T-helper 1 cell (primary cell): ENCODE results near the gene STRIT1.
"Not testable (repeated sequence)": the region's sequence is repeated elsewhere in the genome, so short reads cannot be mapped to it uniquely, and the experiment has no call there.

Experiments
- DNase-seq, 5 donors: peaks; one replicate each; pipeline ENCODE4 v3.0.0-alpha.2; 2012 to 2020

Gene STRIT1

GRCh38 chr3:155312781-155313180 is 19.3 kb upstream of the STRIT1 start:
- no peak for DNase-seq

- DNase-seq, result no peak
Measured at GRCh38 chr3:155309581-155309980, 16.1 kb upstream of the STRIT1 start.

- no peak for DNase-seq
Measured at GRCh38 chr3:155308831-155309230, 15.3 kb upstream of the STRIT1 start.

GRCh38 chr3:155307183-155307582 is 13.7 kb upstream of the STRIT1 start:
- no peak for DNase-seq

GRCh38 chr3:155304394-155304793 is 10.9 kb upstream of the STRIT1 start:
- DNase-seq, result no peak

GRCh38 chr3:155303540-155304097 is 10.1 kb upstream of the STRIT1 start:
- DNase-seq, result no peak

- no peak for DNase-seq
Measured at GRCh38 chr3:155302891-155303290, 9.4 kb upstream of the STRIT1 start.

GRCh38 chr3:155302481-155302880 is 9.0 kb upstream of the STRIT1 start:
- DNase-seq, result no peak

GRCh38 chr3:155297100-155297499 is 3.6 kb upstream of the STRIT1 start:
- no peak for DNase-seq

- no peak for DNase-seq
Measured at GRCh38 chr3:155296413-155296812, 2.9 kb upstream of the STRIT1 start.

GRCh38 chr3:155292693-155293092 is 790 bp downstream of the STRIT1 start:
- no peak for DNase-seq

GRCh38 chr3:155292133-155292532 is 1.4 kb downstream of the STRIT1 start:
- DNase-seq, result no peak

GRCh38 chr3:155286736-155287135 is 6.7 kb downstream of the STRIT1 start:
- no peak for DNase-seq

- no peak for DNase-seq
Measured at GRCh38 chr3:155285936-155286335, 7.5 kb downstream of the STRIT1 start.

GRCh38 chr3:155283092-155284056 is 10.1 kb downstream of the STRIT1 start:
- no peak for DNase-seq

GRCh38 chr3:155282385-155283091 is 10.9 kb downstream of the STRIT1 start:
- no peak for DNase-seq

GRCh38 chr3:155281912-155282311 is 11.6 kb downstream of the STRIT1 start:
- no peak for DNase-seq

GRCh38 chr3:155276089-155276488 is 17.4 kb downstream of the STRIT1 start:
- DNase-seq, result not testable (repeated sequence)

GRCh38 chr3:155275159-155275754 is 18.2 kb downstream of the STRIT1 start:
- not testable (repeated sequence) for DNase-seq

GRCh38 chr3:155274435-155274834 is 19.0 kb downstream of the STRIT1 start:
- not testable (repeated sequence) for DNase-seq

GRCh38 chr3:155271343-155271613 is 22.2 kb downstream of the STRIT1 start:
- DNase-seq, result no peak

- no peak for DNase-seq
Measured at GRCh38 chr3:155270485-155271342, 22.8 kb downstream of the STRIT1 start.
